Mucosa of rectum (tissue), 2 donors: ENCODE results near the gene ACER1.
"Not testable (repeated sequence)": the region's sequence is repeated elsewhere in the genome, so short reads cannot be mapped to it uniquely, and the experiment has no call there.

Source experiments
- H3K27ac ChIP-seq, 2 donors: one replicate each; pipeline ENCODE4 v1.7.0; 2013; ENCODE audit warnings: inconsistent platforms in 2 of 2, low read depth in 2 of 2, low read length in 2 of 2
- H3K27me3 ChIP-seq, 2 donors: one replicate each; pipeline ENCODE4 v1.7.0; 2013; ENCODE audit warnings: low read length in 2 of 2; ENCODE audit not compliant: control insufficient read depth in 2 of 2, insufficient read depth in 2 of 2
- H3K36me3 ChIP-seq, 2 donors: one replicate each; pipeline ENCODE4 v1.7.0; 2013; ENCODE audit warnings: low read length in 2 of 2; ENCODE audit not compliant: control insufficient read depth in 2 of 2, insufficient read depth in 2 of 2
- H3K4me1 ChIP-seq, 2 donors: one replicate each; pipeline ENCODE4 v1.7.0; 2013; ENCODE audit warnings: low read length in 2 of 2, mild to moderate bottlenecking in 1 of 2; ENCODE audit not compliant: control insufficient read depth in 2 of 2, insufficient read depth in 2 of 2
- H3K4me3 ChIP-seq, 2 donors: one replicate each; pipeline ENCODE4 v1.7.0; 2013; ENCODE audit warnings: low read length in 2 of 2
- H3K9ac ChIP-seq, 2 donors: one replicate each; pipeline ENCODE4 v1.7.0; 2013; ENCODE audit warnings: low read length in 2 of 2, low read depth in 1 of 2, mild to moderate bottlenecking in 1 of 2
- H3K9me3 ChIP-seq, 2 donors: one replicate each; pipeline ENCODE4 v1.7.0; 2013; ENCODE audit warnings: low read length in 2 of 2; ENCODE audit not compliant: control insufficient read depth in 2 of 2
- donor health status: healthy.
- donor health status: Normal muscosa, but diverticular disease.

The ACER1 gene

GRCh38 chr19:6298413-6298812 is 35.0 kb downstream of the ACER1 start:
- H3K9ac ChIP-seq: no peak overlapping the region
- H3K27ac ChIP-seq: no peak overlapping the region
- no peak overlapping the region for H3K4me3 ChIP-seq
- H3K4me1 ChIP-seq: no peaks in the 10 kb centered on the region
- no peaks in the 10 kb centered on the region for H3K27me3 ChIP-seq
- peaks cover 0 to 2% of the 10 kb centered on the region in 2 donors for H3K9me3 ChIP-seq
- no peaks in the 10 kb centered on the region for H3K36me3 ChIP-seq

GRCh38 chr19:6297202-6297601 is 36.2 kb downstream of the ACER1 start:
- H3K4me1 ChIP-seq: no peaks in the 10 kb centered on the region
- no peak overlapping the region for H3K4me3 ChIP-seq
- H3K9ac ChIP-seq: no peak overlapping the region
- no peak overlapping the region for H3K27ac ChIP-seq
- H3K9me3 ChIP-seq: peaks cover 0 to 7% of the 10 kb centered on the region in 2 donors
- H3K27me3 ChIP-seq: no peaks in the 10 kb centered on the region
- no peaks in the 10 kb centered on the region for H3K36me3 ChIP-seq

- H3K27ac ChIP-seq: no peak overlapping the region
- no peak overlapping the region for H3K4me3 ChIP-seq
- no peaks in the 10 kb centered on the region for H3K36me3 ChIP-seq
- peaks cover 11 to 32% of the 10 kb centered on the region in 2 donors for H3K9me3 ChIP-seq
- H3K27me3 ChIP-seq: no peaks in the 10 kb centered on the region
- H3K4me1 ChIP-seq: no peaks in the 10 kb centered on the region
- no peak overlapping the region for H3K9ac ChIP-seq
Observed at GRCh38 chr19:6292006-6292405, 41.4 kb downstream of the ACER1 start.

GRCh38 chr19:6288737-6289136 is 44.7 kb downstream of the ACER1 start:
- H3K9me3 ChIP-seq: peaks cover 14 to 32% of the 10 kb centered on the region in 2 donors

GRCh38 chr19:6287269-6287885 is 46.0 kb downstream of the ACER1 start:
- Histone ChIP-seq H3K4me3 (no peak overlapping the region), H3K4me1 (no peaks in the 10 kb centered on the region), H3K27ac (no peak overlapping the region), H3K9ac (no peak overlapping the region), H3K27me3 (no peaks in the 10 kb centered on the region), H3K9me3 (peaks cover 14 to 27% of the 10 kb centered on the region in 2 donors), H3K36me3 (no peaks in the 10 kb centered on the region)

More at GRCh38 chr19:6288737-6289136, 44.7 kb downstream of the ACER1 start:
- Histone ChIP-seq H3K27ac (no peak overlapping the region), H3K36me3 (no peaks in the 10 kb centered on the region), H3K4me3 (no peak overlapping the region), H3K4me1 (no peaks in the 10 kb centered on the region), H3K9ac (no peak overlapping the region), H3K27me3 (no peaks in the 10 kb centered on the region)

GRCh38 chr19:6286676-6287075 is 46.7 kb downstream of the ACER1 start:
- H3K9ac ChIP-seq: no peak overlapping the region
- no peaks in the 10 kb centered on the region for H3K36me3 ChIP-seq
- peaks cover 11 to 22% of the 10 kb centered on the region in 2 donors for H3K9me3 ChIP-seq
- no peak overlapping the region for H3K4me3 ChIP-seq
- H3K4me1 ChIP-seq: no peaks in the 10 kb centered on the region
- no peak overlapping the region for H3K27ac ChIP-seq
- H3K27me3 ChIP-seq: no peaks in the 10 kb centered on the region

GRCh38 chr19:6282393-6282792 is 51.0 kb downstream of the ACER1 start:
- not testable (repeated sequence) for H3K9ac ChIP-seq, H3K4me3 ChIP-seq, H3K27me3 ChIP-seq, H3K36me3 ChIP-seq, H3K9me3 ChIP-seq, H3K27ac ChIP-seq
- peaks cover 10 to 12% of the 10 kb centered on the region in 2 donors for H3K4me1 ChIP-seq

GRCh38 chr19:6279931-6280591 is 53.4 kb downstream of the ACER1 start, which contains the start of gene MLLT1:
Gene MLLT1, minus strand, starts transcription at chr19:6279975. Its CDS starts 191 bp downstream, at chr19:6279784.
- peak within 1 kb of the TSS; percentile 75 for H3K4me3 ChIP-seq
- peak within 1 kb of the TSS; percentile 5 to 37 for H3K27ac ChIP-seq
- peaks cover 14 to 15% of the 10 kb centered on the region in 2 donors for H3K4me1 ChIP-seq
- no peaks in the 10 kb centered on the region for H3K27me3 ChIP-seq
- H3K36me3 ChIP-seq: no peaks in the 10 kb centered on the region
- peak within 1 kb of the TSS; percentile 70 for H3K9ac ChIP-seq
- H3K9me3 ChIP-seq: no peaks in the 10 kb centered on the region

GRCh38 chr19:6279620-6279930 is 53.8 kb downstream of the ACER1 start:
- no peaks in the 10 kb centered on the region for H3K27me3 ChIP-seq
- peak overlapping the region; percentile 5 to 37 for H3K27ac ChIP-seq
- H3K9me3 ChIP-seq: no peaks in the 10 kb centered on the region
- H3K36me3 ChIP-seq: no peaks in the 10 kb centered on the region
- peak overlapping the region; percentile 75 for H3K4me3 ChIP-seq
- peaks cover 17% of the 10 kb centered on the region in 2 donors for H3K4me1 ChIP-seq
- peak overlapping the region in 1 of 2 donors; percentile 70 for H3K9ac ChIP-seq

GRCh38 chr19:6278740-6279619 is 54.4 kb downstream of the ACER1 start:
- no peaks in the 10 kb centered on the region for H3K9me3 ChIP-seq
- H3K4me1 ChIP-seq: peaks cover 20 to 22% of the 10 kb centered on the region in 2 donors

More at GRCh38 chr19:6278740-6279619, 54.4 kb downstream of the ACER1 start:
- peak overlapping the region; percentile 75 for H3K4me3 ChIP-seq
- H3K36me3 ChIP-seq: no peaks in the 10 kb centered on the region
- H3K27me3 ChIP-seq: no peaks in the 10 kb centered on the region
- peak overlapping the region; percentile 70 for H3K9ac ChIP-seq
- H3K27ac ChIP-seq: peak overlapping the region; percentile 5 to 37
